ENCODE results near the gene ANKS1B.

Gene ANKS1B

DNA sequence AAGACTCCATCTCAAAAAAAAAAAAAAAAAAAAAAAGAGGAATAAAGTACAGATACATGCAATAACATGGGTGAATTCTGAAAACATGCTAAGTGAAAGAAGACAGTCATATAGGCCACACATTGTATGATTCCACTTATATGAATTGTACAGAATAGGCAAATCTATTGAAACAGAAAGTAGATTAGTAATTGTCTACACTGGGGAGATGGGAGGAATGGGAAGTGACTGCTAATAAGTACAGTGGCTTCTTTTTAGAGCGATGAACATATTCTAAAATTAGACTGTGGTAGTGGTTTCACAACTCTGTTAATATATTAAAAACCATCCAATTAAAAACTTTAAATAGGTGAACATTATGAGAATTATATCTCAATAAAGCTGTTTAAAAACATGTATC, 74.4 kb downstream of the ANKS1B start:
- TF ChIP-seq, protein P1, sequence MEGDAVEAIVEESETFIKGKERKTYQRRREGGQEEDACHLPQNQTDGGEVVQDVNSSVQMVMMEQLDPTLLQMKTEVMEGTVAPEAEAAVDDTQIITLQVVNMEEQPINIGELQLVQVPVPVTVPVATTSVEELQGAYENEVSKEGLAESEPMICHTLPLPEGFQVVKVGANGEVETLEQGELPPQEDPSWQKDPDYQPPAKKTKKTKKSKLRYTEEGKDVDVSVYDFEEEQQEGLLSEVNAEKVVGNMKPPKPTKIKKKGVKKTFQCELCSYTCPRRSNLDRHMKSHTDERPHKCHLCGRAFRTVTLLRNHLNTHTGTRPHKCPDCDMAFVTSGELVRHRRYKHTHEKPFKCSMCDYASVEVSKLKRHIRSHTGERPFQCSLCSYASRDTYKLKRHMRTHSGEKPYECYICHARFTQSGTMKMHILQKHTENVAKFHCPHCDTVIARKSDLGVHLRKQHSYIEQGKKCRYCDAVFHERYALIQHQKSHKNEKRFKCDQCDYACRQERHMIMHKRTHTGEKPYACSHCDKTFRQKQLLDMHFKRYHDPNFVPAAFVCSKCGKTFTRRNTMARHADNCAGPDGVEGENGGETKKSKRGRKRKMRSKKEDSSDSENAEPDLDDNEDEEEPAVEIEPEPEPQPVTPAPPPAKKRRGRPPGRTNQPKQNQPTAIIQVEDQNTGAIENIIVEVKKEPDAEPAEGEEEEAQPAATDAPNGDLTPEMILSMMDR (IDR thresholded peaks at IDR 0.05; ENCODE audit: low read depth, low read length), result no peak
- DNase-seq (ENCODE audit: extremely low read depth, low read depth), result no peak

DNA sequence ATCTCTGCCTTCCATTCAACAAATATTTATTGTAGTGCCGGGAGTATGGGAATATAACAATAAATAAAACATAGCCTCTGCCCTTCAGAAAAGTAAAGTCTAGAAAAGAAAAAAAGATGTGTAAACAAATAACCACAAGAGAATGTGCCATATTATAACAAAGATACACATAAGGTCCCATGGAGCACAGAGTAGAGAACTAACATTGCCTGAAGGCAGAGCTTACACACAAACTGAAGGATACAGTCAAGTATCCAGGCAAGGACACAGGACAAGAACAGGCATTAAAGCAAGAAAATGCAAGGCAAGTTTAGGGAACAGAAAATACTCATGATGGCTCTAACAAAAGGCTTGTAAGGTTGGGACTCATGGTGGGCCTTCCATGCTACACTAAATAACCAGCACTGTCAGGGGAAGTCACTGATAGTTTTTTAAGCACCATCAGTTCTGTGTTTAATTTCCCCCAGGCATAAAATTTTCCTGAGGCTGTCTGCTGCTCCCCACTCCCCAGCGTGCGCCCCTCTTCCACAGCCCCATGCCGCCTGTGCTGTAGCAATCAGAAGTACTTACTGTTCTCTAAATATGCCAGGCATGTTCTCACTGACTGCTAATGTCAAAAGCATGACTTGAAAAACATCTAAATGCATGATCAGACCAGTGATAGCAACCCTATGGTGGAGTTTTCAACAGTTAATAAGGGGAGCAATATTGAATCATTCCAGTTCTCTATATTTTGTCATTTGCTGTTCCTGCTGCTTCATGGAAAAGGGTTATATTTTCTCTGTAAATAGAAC, 77.8 kb downstream of the ANKS1B start:
- no peak for DNase-seq (ENCODE audit: extremely low read depth, low read depth)
- TF ChIP-seq, protein P1 (IDR thresholded peaks at IDR 0.05; ENCODE audit: low read depth, low read length), result no peak

DNA sequence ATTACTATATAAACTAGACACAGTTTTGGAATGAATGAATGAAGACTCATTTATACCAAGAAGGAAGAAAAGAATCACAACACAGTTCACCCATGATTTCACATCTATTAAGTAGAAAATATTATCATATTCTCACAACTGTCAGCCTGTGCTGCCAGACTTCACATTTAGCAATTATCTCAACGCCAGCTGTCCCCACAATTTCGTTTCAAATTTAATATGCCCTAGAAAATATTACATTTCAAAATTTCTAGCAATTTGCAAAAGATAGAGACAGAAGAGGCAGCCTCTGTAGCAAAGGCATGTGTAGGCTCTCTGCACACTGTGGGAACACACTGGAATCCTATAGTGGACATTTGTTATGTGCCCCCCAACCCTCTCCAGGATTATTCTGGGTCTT, 83.6 kb downstream of the ANKS1B start:
- TF ChIP-seq, protein P1 (IDR thresholded peaks at IDR 0.05; ENCODE audit: low read depth, low read length), result no peak
- DNase-seq (ENCODE audit: extremely low read depth, low read depth), result no peak

DNA sequence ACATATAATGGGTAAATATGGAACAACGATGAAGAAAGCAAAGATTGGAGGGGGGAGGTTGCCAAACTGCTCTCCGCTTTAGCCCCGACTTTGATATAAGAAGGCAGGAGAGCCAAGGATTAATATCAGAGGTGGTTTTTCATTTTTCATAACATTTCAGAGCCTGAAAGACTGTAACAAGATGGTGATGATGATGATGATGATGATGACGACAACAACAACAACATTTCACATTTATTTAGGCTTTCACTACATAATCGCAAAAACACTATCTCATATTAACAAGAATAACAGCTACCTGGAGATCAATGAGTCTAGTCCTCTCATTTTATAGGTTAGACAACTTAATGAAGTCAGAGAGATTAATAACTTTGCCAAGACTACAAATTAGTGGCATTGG, 86.1 kb downstream of the ANKS1B start:
- TF ChIP-seq, protein P1 (IDR thresholded peaks at IDR 0.05; ENCODE audit: low read depth, low read length), result no peak
- DNase-seq (ENCODE audit: extremely low read depth, low read depth), result no peak

DNA sequence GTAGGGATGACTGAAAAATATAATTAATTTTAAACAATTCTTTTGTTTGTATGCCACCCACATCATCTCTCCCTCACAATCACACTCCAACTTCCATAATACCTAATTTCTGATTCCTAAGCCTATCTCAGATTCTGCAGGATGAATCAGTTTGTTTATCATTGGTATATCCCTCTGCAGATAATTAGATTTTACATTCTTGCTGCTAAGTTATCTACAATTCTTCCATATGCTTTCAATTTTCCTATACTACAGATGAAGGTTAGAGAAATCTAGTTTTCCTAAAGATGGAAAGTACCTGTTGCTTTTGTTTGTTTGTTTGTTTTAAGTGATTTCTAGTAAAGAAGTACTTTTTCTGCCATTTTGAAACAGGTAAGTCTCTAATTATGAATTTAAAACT, 105.3 kb downstream of the ANKS1B start:
- TF ChIP-seq, protein P1 (IDR thresholded peaks at IDR 0.05; ENCODE audit: low read depth, low read length), result no peak
- DNase-seq (ENCODE audit: extremely low read depth, low read depth), result no peak

DNA sequence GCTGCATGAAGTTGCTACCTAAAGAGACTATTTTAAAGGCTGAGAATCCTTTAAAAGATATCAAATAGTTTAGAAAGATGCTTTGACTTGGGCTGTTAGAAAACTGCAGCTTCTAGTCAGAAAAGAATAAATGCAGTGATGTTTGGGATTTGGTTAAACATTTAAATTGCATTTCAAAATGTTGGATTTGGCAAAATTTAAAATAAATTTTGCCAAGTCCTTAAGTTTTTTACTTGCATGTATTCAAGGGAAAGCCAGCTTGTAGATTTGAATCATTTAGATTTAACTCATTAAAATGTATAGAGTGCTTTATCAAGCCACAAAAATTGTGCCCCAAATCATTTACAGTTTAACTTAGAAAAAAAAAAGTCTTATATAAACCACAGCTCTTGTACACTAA, 109.7 kb downstream of the ANKS1B start:
- DNase-seq (ENCODE audit: extremely low read depth, low read depth), result no peak
- TF ChIP-seq, protein P1 (IDR thresholded peaks at IDR 0.05; ENCODE audit: low read depth, low read length), result no peak

DNA sequence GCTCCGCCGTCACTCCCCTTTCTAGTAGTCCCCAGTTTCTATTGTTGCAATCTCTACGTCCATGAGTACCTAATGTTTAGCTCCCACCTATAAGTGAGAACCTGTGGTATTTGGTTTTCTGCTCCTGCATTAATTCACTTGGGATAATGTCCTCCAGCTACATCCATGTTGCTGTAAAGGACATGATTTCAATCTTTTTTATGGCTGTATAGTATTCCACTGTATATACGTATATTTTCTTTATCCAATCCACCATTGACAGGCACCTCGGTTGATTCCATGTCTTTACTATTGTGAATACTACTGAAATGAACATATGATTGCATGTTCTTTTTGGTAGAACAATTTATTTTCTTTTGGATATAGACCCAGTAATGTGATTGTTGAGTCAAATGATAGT, 114.7 kb downstream of the ANKS1B start:
- no peak for DNase-seq (ENCODE audit: extremely low read depth, low read depth)
- TF ChIP-seq, protein P1 (IDR thresholded peaks at IDR 0.05; ENCODE audit: low read depth, low read length), result no peak

All from AG09319 (cell line).